Psoas muscle (tissue), 8 donors: ENCODE data around the gene SLC22A23. TPM values are rescaled to one million over a fixed set of nuclear protein-coding genes. Genes with fewer than 3 reads are reported as not detected.
A peak's percentile ranks its signal among the peaks of the same experiment; 100 is the strongest.

Experiments
- ATAC-seq, 4 donors: fragments of 200-7000 bp; cut with Tn5 transposase; one replicate each; pipeline ENCODE4 v1.9.1; 2020; ENCODE audit warnings: moderate library complexity in 3 of 4, mild to moderate bottlenecking in 2 of 4
- DNase-seq, 2 donors: peaks; one replicate each; pipeline ENCODE4 v3.0.0-alpha.2; 2020
- H3K27ac ChIP-seq: fragments of 200-600 bp; one replicate; pipeline ENCODE4 v1.8.0; 2022
- H3K27me3 ChIP-seq, 3 donors: fragments of 200-600 bp in 1 of 3; one replicate each; pipeline versions ENCODE4 v1.6.1 to v1.8.0; 2013 to 2022; ENCODE audit warnings: low read length in 2 of 3, mild to moderate bottlenecking in 2 of 3, moderate library complexity in 1 of 3; ENCODE audit not compliant: insufficient read depth in 3 of 3
- H3K36me3 ChIP-seq, 2 donors: fragments of 200-600 bp in 1 of 2; one replicate each; pipeline versions ENCODE4 v1.6.1 to v1.8.0; 2013 to 2022; ENCODE audit warnings: low read depth in 1 of 2, mild to moderate bottlenecking in 1 of 2, moderate library complexity in 1 of 2; ENCODE audit not compliant: insufficient read depth in 1 of 2
- H3K4me1 ChIP-seq: fragments of 200-600 bp; one replicate; pipeline ENCODE4 v1.8.0; 2022
- H3K4me3 ChIP-seq: fragments of 200-600 bp; one replicate; pipeline ENCODE4 v1.8.0; 2022; ENCODE audit warnings: mild to moderate bottlenecking
- H3K9me3 ChIP-seq: fragments of 200-600 bp; one replicate; pipeline ENCODE4 v1.8.0; 2022
- CTCF ChIP-seq: fragments of 200-600 bp; IDR thresholded peaks from one replicate; pipeline ENCODE4 v1.8.0; 2022; ENCODE audit warnings: antibody characterized with exemption
- WGBS, 3 donors: extraction: QIAGEN DNeasy Blood & Tissue Kit; methylation state at CpG; one replicate each; pipeline versions ENCODE4 v1.1.6 to v1.1.7; 2013; 5-methylcytosine and 5-hydroxymethylcytosine counted together
- intact Hi-C, 2 donors: fragments of 100-400 bp; cut with DNase I; formaldehyde crosslinking; loops; one replicate each; pipeline versions ENCODE4 v1.11.0 to v1.14.2; 2022
- polyA plus RNA-seq, 3 donors: library from polyadenylated mRNA; stranded (reverse); fragments of 200-250 nt; gene quantifications; one replicate each; pipeline ENCODE4 v1.2.3, GENCODE V29; 2013
- total RNA-seq, 4 donors: library from RNA; stranded (reverse); fragmentation: NEBNext Ultra II Directional in 2 of 4; extraction: Animal tissue kit (Norgen Biotek cat#: 25700) in 2 of 4; gene quantifications; one replicate each; pipeline versions ENCODE4 v1.2.1 to v1.2.4, GENCODE V29; 2021 to 2023
- donor health status: healthy with polysubstance abuse.
- donor health status: DM: no; HTN: no; CAD: no; lungs with moderate emphysema.
- donor health status: Bipolar disorder and iron deficiency.
- donor health status: healthy.
- donor health status: DM: yes; HTN: yes; CAD: no.
- donor health status: DM: no; HTN: no; CAD: no.
- donor health status: DM: no; HTN: no; CAD: no.
- donor health status: DM: yes; HTN: yes; CAD: no.

SLC22A23 gene
- total and polyA plus RNA-seq, 7 donors, result 4.6 to 13.7 (median 8.7) TPM

- no peaks in the 10 kb centered on the region for H3K27me3 ChIP-seq
- H3K4me1 ChIP-seq, result peaks cover 56% of the 10 kb centered on the region
- peak in 3 of 4 donors; percentile 8 to 61 (median 57) for ATAC-seq
- 56 to 68% (median 61%) methylated on average over 6 of the region's 6 CpGs for WGBS, 3 donors
- no peak for DNase-seq
- no peak overlapping the region for H3K27ac ChIP-seq
- no peaks in the 10 kb centered on the region for H3K9me3 ChIP-seq
- H3K4me3 ChIP-seq, result no peak overlapping the region
- no peaks in the 10 kb centered on the region for H3K36me3 ChIP-seq
- intact Hi-C loops, result loop anchor here in 1 of 2 donors (5.0 to 10.0 kb wide), 2 partner anchors 34 to 139 kb away; partner anchors contain the start of gene SLC22A23
- TF ChIP-seq CTCF, result no peak
These were observed 33.2 kb downstream of the SLC22A23 start for GRCh38 chr6:3423439-3424184.

GRCh38 chr6:3422435-3423070 is 34.3 kb downstream of the SLC22A23 start:
- ATAC-seq, result no peak
- H3K27me3 ChIP-seq, result no peaks in the 10 kb centered on the region
- WGBS, 3 donors, result 67 to 80% (median 72%) methylated on average over 6 of the region's 6 CpGs
- DNase-seq, result no peak
- no peak for TF ChIP-seq CTCF
- H3K4me3 ChIP-seq, result no peak overlapping the region
- intact Hi-C loops, result loop anchor here in 1 of 2 donors (5.0 to 10.0 kb wide), 2 partner anchors 35 to 138 kb away; partner anchors contain the start of gene SLC22A23
- no peak overlapping the region for H3K27ac ChIP-seq
- H3K36me3 ChIP-seq, result no peaks in the 10 kb centered on the region
- peaks cover 48% of the 10 kb centered on the region for H3K4me1 ChIP-seq
- no peaks in the 10 kb centered on the region for H3K9me3 ChIP-seq

DNA sequence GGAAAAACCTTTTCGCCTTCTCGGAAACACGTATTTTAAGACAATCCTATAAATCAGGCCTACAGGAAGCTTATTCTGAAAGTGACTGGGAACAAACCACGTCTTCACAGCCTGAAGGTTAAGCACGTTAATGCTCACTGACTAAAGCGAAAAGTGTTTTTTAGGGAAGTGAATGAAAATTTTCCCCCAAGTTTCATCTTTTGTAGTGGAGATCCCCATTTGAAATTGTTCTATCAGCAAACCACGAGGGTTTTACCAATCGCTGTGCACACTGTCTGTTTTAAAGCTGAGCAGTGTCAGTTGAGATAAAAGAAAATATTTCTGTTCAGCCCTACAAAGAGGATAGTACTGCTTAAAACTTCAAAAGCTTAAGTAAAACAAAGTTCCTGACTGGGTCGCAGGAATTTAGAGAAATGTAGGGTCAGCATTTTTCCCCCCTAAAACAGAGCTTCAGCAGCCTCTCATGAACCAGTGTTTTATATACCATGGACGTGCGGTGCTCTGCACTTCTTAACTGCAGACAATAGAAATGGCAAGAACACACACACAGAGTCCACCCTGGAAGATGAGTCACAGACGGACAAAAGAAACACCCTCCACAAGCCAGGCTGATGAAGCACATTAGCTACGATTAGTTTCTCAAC is 34.9 kb downstream of the SLC22A23 start:
- Histone ChIP-seq H3K9me3 (no peaks in the 10 kb centered on the region), H3K27ac (no peak overlapping the region), H3K36me3 (no peaks in the 10 kb centered on the region), H3K4me1 (peaks cover 42% of the 10 kb centered on the region), H3K4me3 (no peak overlapping the region), H3K27me3 (no peaks in the 10 kb centered on the region)
- 71 to 77% (median 74%) methylated on average over 13 of the region's 13 CpGs for WGBS, 3 donors
- TF ChIP-seq CTCF, result no peak
- intact Hi-C loops, result loop anchor here in 1 of 2 donors (5.0 to 10.0 kb wide), 2 partner anchors 35 to 137 kb away; partner anchors contain the start of gene SLC22A23
- DNase-seq, result no peak
- ATAC-seq, result peak in 3 of 4 donors; percentile 40 to 56 (median 50)

- intact Hi-C loops, result loop anchor here in 1 of 2 donors (5.0 to 10.0 kb wide), 2 partner anchors 36 to 136 kb away; partner anchors contain the start of gene SLC22A23
- H3K9me3 ChIP-seq, result no peaks in the 10 kb centered on the region
- 95 to 97% (median 95%) methylated on average over 3 of the region's 3 CpGs for WGBS, 3 donors
- no peak overlapping the region for H3K27ac ChIP-seq
- ATAC-seq (no peak), DNase-seq (no peak)
- no peaks in the 10 kb centered on the region for H3K27me3 ChIP-seq
- TF ChIP-seq CTCF, result no peak
- no peak overlapping the region for H3K4me3 ChIP-seq
- no peaks in the 10 kb centered on the region for H3K36me3 ChIP-seq
- H3K4me1 ChIP-seq, result peaks cover 36% of the 10 kb centered on the region
These were observed 35.7 kb downstream of the SLC22A23 start for GRCh38 chr6:3421143-3421542.
